Liver (tissue), 9 donors: ENCODE results near the gene DNAH6. TPM values are rescaled to one million over a fixed set of nuclear protein-coding genes. Genes with fewer than 3 reads are reported as not detected.

Experiments used
- DNase-seq: peaks from one replicate; pipeline ENCODE4 v3.0.0-alpha.2; 2017; ENCODE audit warnings: low spot score
- H3K27ac ChIP-seq, 2 donors: one replicate each; pipeline ENCODE4 v1.7.0; 2013; ENCODE audit warnings: inconsistent platforms in 2 of 2, low read length in 2 of 2, control low read depth in 1 of 2, low read depth in 1 of 2, mild to moderate bottlenecking in 1 of 2
- H3K27me3 ChIP-seq, 4 donors: one replicate each; pipeline versions ENCODE4 v1.6.1 to v1.7.0; 2013; ENCODE audit warnings: low read length in 3 of 4, inconsistent platforms in 1 of 4, mild to moderate bottlenecking in 1 of 4, moderate library complexity in 1 of 4; ENCODE audit not compliant: control insufficient read depth in 4 of 4, insufficient read depth in 4 of 4
- H3K36me3 ChIP-seq, 4 donors: one replicate each; pipeline versions ENCODE4 v1.6.1 to v1.7.0; 2013; ENCODE audit warnings: low read length in 3 of 4, mild to moderate bottlenecking in 3 of 4, low read depth in 1 of 4, moderate library complexity in 1 of 4; ENCODE audit not compliant: control insufficient read depth in 4 of 4, insufficient read depth in 3 of 4
- H3K4me1 ChIP-seq, 4 donors: one replicate each; pipeline versions ENCODE4 v1.6.1 to v1.7.0; 2013; ENCODE audit warnings: low read length in 3 of 4, mild to moderate bottlenecking in 3 of 4, moderate library complexity in 1 of 4; ENCODE audit not compliant: control insufficient read depth in 4 of 4, insufficient read depth in 4 of 4
- H3K4me3 ChIP-seq, 3 donors: one replicate each; pipeline versions ENCODE4 v1.6.1 to v1.7.0; 2013; ENCODE audit warnings: low read length in 3 of 3, control low read depth in 1 of 3, low read depth in 1 of 3, mild to moderate bottlenecking in 1 of 3
- H3K9ac ChIP-seq, 2 donors: one replicate each; pipeline ENCODE4 v1.7.0; 2013; ENCODE audit warnings: low read length in 2 of 2, mild to moderate bottlenecking in 2 of 2, moderate library complexity in 2 of 2, control low read depth in 1 of 2, low read depth in 1 of 2
- H3K9me3 ChIP-seq, 4 donors: one replicate each; pipeline versions ENCODE4 v1.6.1 to v1.7.0; 2013; ENCODE audit warnings: low read length in 3 of 4; ENCODE audit not compliant: control insufficient read depth in 4 of 4
- ATF3 ChIP-seq: IDR thresholded peaks from 2 replicates; pipeline ENCODE4 v1.6.1; 2016; ENCODE audit warnings: antibody characterized with exemption
- CTCF ChIP-seq: fragments of 150-350 bp; IDR thresholded peaks from 2 replicates; pipeline ENCODE4 v1.5.1; 2017; ENCODE audit warnings: improper control_type of control experiment, low read depth, low read length; ENCODE audit not compliant: missing input control
- EGR1 ChIP-seq, 2 donors: IDR thresholded peaks; 2 replicates each; pipeline ENCODE4 v1.6.1; 2016 to 2018; ENCODE audit warnings: antibody characterized with exemption in 2 of 2, low read depth in 2 of 2
- FOXA1 ChIP-seq: IDR thresholded peaks from 2 replicates; pipeline ENCODE4 v1.6.1; 2016; ENCODE audit warnings: antibody characterized with exemption
- FOXA2 ChIP-seq: IDR thresholded peaks from 2 replicates; pipeline ENCODE4 v1.6.1; 2016; ENCODE audit warnings: antibody characterized with exemption
- GABPA ChIP-seq, 2 donors: IDR thresholded peaks in 1 of 2; conservative IDR thresholded peaks in 1 of 2; 2 replicates each; pipeline ENCODE4 v1.6.1; 2016; ENCODE audit warnings: antibody characterized with exemption in 2 of 2, mild to moderate bottlenecking in 1 of 2, moderate library complexity in 1 of 2
- HNF4A ChIP-seq, 2 donors: conservative IDR thresholded peaks; 2 replicates each; pipeline ENCODE4 v1.6.1; 2016; ENCODE audit warnings: antibody characterized with exemption in 2 of 2, mild to moderate bottlenecking in 2 of 2
- JUND ChIP-seq, 2 donors: IDR thresholded peaks; 2 replicates each; pipeline ENCODE4 v1.6.1; 2016; ENCODE audit warnings: antibody characterized with exemption in 2 of 2
- NR2F2 ChIP-seq: IDR thresholded peaks from 2 replicates; pipeline ENCODE4 v1.6.1; 2016; ENCODE audit warnings: antibody characterized with exemption
- RAD21 ChIP-seq, 2 donors: IDR thresholded peaks; 2 replicates each; pipeline ENCODE4 v1.6.1; 2016; ENCODE audit warnings: antibody characterized with exemption in 2 of 2, mild to moderate bottlenecking in 2 of 2
- RXRA ChIP-seq, 2 donors: IDR thresholded peaks; 2 replicates each; pipeline ENCODE4 v1.6.1; 2017 to 2018; ENCODE audit warnings: antibody characterized with exemption in 2 of 2, mild to moderate bottlenecking in 1 of 2
- SP1 ChIP-seq: IDR thresholded peaks from 2 replicates; pipeline ENCODE4 v1.6.1; 2018; ENCODE audit warnings: antibody characterized with exemption, mild to moderate bottlenecking
- TAF1 ChIP-seq: conservative IDR thresholded peaks from 2 replicates; pipeline ENCODE4 v1.6.1; 2016; ENCODE audit warnings: antibody characterized with exemption, mild to moderate bottlenecking
- ZBTB33 ChIP-seq: IDR thresholded peaks from 2 replicates; pipeline ENCODE4 v1.6.1; 2016; ENCODE audit warnings: antibody characterized with exemption
- WGBS: extraction: QIAGEN DNeasy Blood & Tissue Kit; methylation state at CpG from one replicate; pipeline ENCODE4 v1.1.7; 2013; 5-methylcytosine and 5-hydroxymethylcytosine counted together
- polyA plus RNA-seq, 2 donors: library from polyadenylated mRNA; stranded (reverse) in 1 of 2; unstranded in 1 of 2; fragments of 200-250 nt in 1 of 2; fragments of >200 nt in 1 of 2; fragmentation: Nextera tagmentation in 1 of 2; extraction: Ambion mirVana in 1 of 2; gene quantifications; one replicate each; pipeline versions ENCODE4 v1.2.1 to v1.2.3, GENCODE V29; 2013 to 2015
- total RNA-seq, 2 donors: library from RNA; depleted of rRNA; stranded (reverse); fragments of >200 nt; gene quantifications; one replicate each; pipeline ENCODE4 v1.2.3, GENCODE V29; 2014
- TF ChIP-seq, protein P1 (sequence below): IDR thresholded peaks from 2 replicates; pipeline ENCODE4 v1.6.1; 2016; ENCODE audit warnings: antibody characterized with exemption, mild to moderate bottlenecking
- TF ChIP-seq, protein P2 (sequence below): IDR thresholded peaks from 2 replicates; pipeline ENCODE4 v1.6.1; 2016; ENCODE audit warnings: antibody characterized with exemption
- donor health status: healthy.
- donor health status: healthy.
- donor health status: healthy.
- donor health status: healthy.
- donor health status: healthy.

The DNAH6 gene
- total and polyA plus RNA-seq, 4 donors: 0.32 to 1.6 (median 0.59) TPM

DNA sequence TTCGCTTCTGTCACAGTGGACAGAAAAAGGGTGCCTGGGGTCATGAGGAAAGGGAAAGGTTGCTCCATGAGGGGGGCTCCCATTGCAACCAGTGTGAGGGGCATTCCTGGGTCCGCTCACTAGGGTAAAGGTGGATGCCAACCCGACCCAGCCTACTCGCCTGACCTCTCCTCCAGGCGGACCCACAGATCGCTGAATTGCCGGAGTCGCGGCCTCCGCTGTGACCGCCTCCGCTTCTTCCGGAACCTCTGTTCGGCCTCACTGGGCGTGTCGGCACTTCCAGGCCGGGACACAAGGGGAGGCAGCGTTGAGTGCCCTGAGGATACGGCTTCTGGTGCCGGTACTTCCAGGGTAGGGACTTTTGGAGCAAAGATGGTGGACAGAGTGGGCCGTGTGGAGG is 307.5 kb downstream of the DNAH6 start:
- no peak for TF ChIP-seq FOXA1
- TF ChIP-seq ATF3: no peak
- TF ChIP-seq, protein P1, sequence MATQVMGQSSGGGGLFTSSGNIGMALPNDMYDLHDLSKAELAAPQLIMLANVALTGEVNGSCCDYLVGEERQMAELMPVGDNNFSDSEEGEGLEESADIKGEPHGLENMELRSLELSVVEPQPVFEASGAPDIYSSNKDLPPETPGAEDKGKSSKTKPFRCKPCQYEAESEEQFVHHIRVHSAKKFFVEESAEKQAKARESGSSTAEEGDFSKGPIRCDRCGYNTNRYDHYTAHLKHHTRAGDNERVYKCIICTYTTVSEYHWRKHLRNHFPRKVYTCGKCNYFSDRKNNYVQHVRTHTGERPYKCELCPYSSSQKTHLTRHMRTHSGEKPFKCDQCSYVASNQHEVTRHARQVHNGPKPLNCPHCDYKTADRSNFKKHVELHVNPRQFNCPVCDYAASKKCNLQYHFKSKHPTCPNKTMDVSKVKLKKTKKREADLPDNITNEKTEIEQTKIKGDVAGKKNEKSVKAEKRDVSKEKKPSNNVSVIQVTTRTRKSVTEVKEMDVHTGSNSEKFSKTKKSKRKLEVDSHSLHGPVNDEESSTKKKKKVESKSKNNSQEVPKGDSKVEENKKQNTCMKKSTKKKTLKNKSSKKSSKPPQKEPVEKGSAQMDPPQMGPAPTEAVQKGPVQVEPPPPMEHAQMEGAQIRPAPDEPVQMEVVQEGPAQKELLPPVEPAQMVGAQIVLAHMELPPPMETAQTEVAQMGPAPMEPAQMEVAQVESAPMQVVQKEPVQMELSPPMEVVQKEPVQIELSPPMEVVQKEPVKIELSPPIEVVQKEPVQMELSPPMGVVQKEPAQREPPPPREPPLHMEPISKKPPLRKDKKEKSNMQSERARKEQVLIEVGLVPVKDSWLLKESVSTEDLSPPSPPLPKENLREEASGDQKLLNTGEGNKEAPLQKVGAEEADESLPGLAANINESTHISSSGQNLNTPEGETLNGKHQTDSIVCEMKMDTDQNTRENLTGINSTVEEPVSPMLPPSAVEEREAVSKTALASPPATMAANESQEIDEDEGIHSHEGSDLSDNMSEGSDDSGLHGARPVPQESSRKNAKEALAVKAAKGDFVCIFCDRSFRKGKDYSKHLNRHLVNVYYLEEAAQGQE: no peak
- TF ChIP-seq RAD21 (IDR thresholded peaks at IDR 0.05): no peak
- no peak for TF ChIP-seq HNF4A (conservative IDR thresholded peaks at IDR 0.05)
- no peak for TF ChIP-seq SP1
- TF ChIP-seq FOXA2: no peak
- TF ChIP-seq RXRA (IDR thresholded peaks at IDR 0.05): no peak
- TF ChIP-seq TAF1: no peak
- TF ChIP-seq CTCF: no peak
- TF ChIP-seq JUND (IDR thresholded peaks at IDR 0.05): no peak
- TF ChIP-seq GABPA (IDR thresholded peaks at IDR 0.05 in 1 of 2, conservative IDR thresholded peaks at IDR 0.05 in 1 of 2): no peak
- TF ChIP-seq, protein P2, sequence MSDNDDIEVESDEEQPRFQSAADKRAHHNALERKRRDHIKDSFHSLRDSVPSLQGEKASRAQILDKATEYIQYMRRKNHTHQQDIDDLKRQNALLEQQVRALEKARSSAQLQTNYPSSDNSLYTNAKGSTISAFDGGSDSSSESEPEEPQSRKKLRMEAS: no peak
- no peak for TF ChIP-seq EGR1 (IDR thresholded peaks at IDR 0.05; ENCODE audit: low read depth in 2 of 2)
- no peaks in the 10 kb centered on the region for H3K27me3 ChIP-seq
- H3K4me3 ChIP-seq: no peak overlapping the region
- WGBS: 97% methylated on average over 21 of the region's 21 CpGs
- H3K4me1 ChIP-seq: no peaks in the 10 kb centered on the region
- H3K36me3 ChIP-seq: no peaks in the 10 kb centered on the region
- H3K9ac ChIP-seq: no peak overlapping the region
- H3K27ac ChIP-seq: no peak overlapping the region
- H3K9me3 ChIP-seq: no peaks in the 10 kb centered on the region
- DNase-seq: no peak

GRCh38 chr2:84827978-84828575 is 311.8 kb downstream of the DNAH6 start:
- peaks cover 0 to 6% (median 5%) of the 10 kb centered on the region in 4 donors for H3K4me1 ChIP-seq
- no peaks in the 10 kb centered on the region for H3K27me3 ChIP-seq
- H3K36me3 ChIP-seq: no peaks in the 10 kb centered on the region
- H3K4me3 ChIP-seq: no peak overlapping the region
- H3K27ac ChIP-seq: no peak overlapping the region
- H3K9ac ChIP-seq: no peak overlapping the region
- WGBS: 91% methylated on average over 2 of the region's 2 CpGs
- TF ChIP-seq NR2F2: no peak
- no peak for TF ChIP-seq ZBTB33
- no peak for DNase-seq
- H3K9me3 ChIP-seq: no peaks in the 10 kb centered on the region
